Measurements from ENCODE around the gene LARGE1. TPM values are rescaled to one million over a fixed set of nuclear protein-coding genes. Genes with fewer than 3 reads are reported as not detected.

The LARGE1 gene
- total and polyA plus RNA-seq, 2 of the 8 experiments (the other 6 are each of a cell fraction or from before 2014, with no cell fraction given): 43.7 to 83.0 TPM

DNA sequence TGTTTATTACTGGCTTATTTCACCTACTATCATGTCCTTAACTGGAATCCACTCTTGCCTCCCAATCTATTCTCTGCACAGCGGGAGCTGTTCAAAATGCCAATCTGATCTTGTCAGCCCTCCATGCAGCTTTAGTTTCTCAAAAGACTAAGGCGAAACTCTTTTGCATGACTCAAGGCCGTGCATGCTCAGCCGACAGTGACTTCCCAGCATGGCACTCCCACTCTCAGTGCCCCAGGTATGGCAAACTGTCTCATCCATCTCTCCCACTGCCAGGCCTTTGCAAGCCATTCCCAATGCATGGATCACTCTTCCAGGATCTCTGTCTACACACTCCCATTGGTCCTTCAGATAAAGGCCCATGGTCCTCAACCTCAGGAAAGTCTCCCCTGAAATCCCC, 245.9 kb downstream of the LARGE1 start (continued):
- no peak for TF ChIP-seq TAF7 (optimal IDR thresholded peaks at IDR 0.05; ENCODE audit: borderline replicate concordance, low read depth, low read length)
- TF ChIP-seq, protein P1, sequence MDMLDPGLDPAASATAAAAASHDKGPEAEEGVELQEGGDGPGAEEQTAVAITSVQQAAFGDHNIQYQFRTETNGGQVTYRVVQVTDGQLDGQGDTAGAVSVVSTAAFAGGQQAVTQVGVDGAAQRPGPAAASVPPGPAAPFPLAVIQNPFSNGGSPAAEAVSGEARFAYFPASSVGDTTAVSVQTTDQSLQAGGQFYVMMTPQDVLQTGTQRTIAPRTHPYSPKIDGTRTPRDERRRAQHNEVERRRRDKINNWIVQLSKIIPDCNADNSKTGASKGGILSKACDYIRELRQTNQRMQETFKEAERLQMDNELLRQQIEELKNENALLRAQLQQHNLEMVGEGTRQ (IDR thresholded peaks at IDR 0.05; ENCODE audit: low read length): no peak
- no peak for TF ChIP-seq POU5F1 (IDR thresholded peaks at IDR 0.05; ENCODE audit: low read depth, low read length)
- no peak for TF ChIP-seq GABPA (IDR thresholded peaks at IDR 0.05; ENCODE audit: borderline replicate concordance, insufficient read depth, low read length)
